Activated B cell treated with CpG ODN at 0.5 μM for 24 hours (primary cell): ENCODE data around the gene PITX2. TPM values are rescaled to one million over a fixed set of nuclear protein-coding genes. Genes with fewer than 3 reads are reported as not detected.

ENCODE experiments used
- ATAC-seq: fragments of 200-7000 bp; cut with Tn5 transposase; one replicate; pipeline ENCODE4 v1.10.0; 2021; ENCODE audit warnings: low read depth, mild to moderate bottlenecking, moderate library complexity
- CTCF ChIA-PET: fragments of 350-600 bp; sonication (Branson Sonifier 250); formaldehyde crosslinking; loops from one replicate; lab custom pipeline; 2021; ENCODE audit warnings: antibody characterized with exemption; lab: Charles Lee
- POLR2A ChIA-PET: fragments of 350-600 bp; sonication (Branson Sonifier 250); formaldehyde crosslinking; loops from one replicate; lab custom pipeline; 2021; ENCODE audit warnings: antibody characterized with exemption; lab: Charles Lee
- DNase-seq: peaks from one replicate; pipeline ENCODE4 v3.0.0; 2022
- H3K27ac Mint-ChIP-seq: one replicate; pipeline ENCODE4 v1.8.0; 2020; ENCODE audit warnings: mixed read lengths
- H3K27me3 Mint-ChIP-seq: one replicate; pipeline ENCODE4 v1.8.0; 2021; ENCODE audit warnings: mixed read lengths
- H3K36me3 Mint-ChIP-seq: one replicate; pipeline ENCODE4 v1.8.0; 2021; ENCODE audit warnings: low read depth, mixed read lengths
- H3K4me1 Mint-ChIP-seq: one replicate; pipeline ENCODE4 v1.8.0; 2021; ENCODE audit warnings: mixed read lengths
- H3K4me3 Mint-ChIP-seq: one replicate; pipeline ENCODE4 v1.8.0; 2020; ENCODE audit warnings: mild to moderate bottlenecking, mixed read lengths
- H3K9me3 Mint-ChIP-seq: one replicate; pipeline ENCODE4 v1.8.0; 2020; ENCODE audit warnings: mixed read lengths
- CTCF ChIP-seq: fragments of 200-600 bp; IDR thresholded peaks from one replicate; pipeline ENCODE4 v1.8.0; 2022; ENCODE audit warnings: antibody characterized with exemption, mild to moderate bottlenecking
- intact Hi-C: fragments of 100-400 bp; cut with micrococcal nuclease; formaldehyde crosslinking; loops from one replicate; pipeline ENCODE4 v1.15.1; 2024
- total RNA-seq: library from RNA; stranded (reverse); gene quantifications from 2 replicates; pipeline ENCODE4 v1.2.3, GENCODE V29; 2022

The PITX2 gene
- total RNA-seq, 1 donor from 2014 or later, result not detected

- no peak overlapping the region for H3K27ac Mint-ChIP-seq
- ChIA-PET POLR2A (no interaction called here), CTCF (no interaction called here)
- DNase-seq, result no peak
- intact Hi-C loops, result loop anchor here (5.0 to 10.0 kb wide), 4 partner anchors 1002 to 1400 kb away; no protein-coding TSS in a partner anchor
- H3K9me3 Mint-ChIP-seq, result peaks cover 2% of the 10 kb centered on the region
- TF ChIP-seq CTCF, result no peak
- peaks cover 74% of the 10 kb centered on the region for H3K27me3 Mint-ChIP-seq
- H3K4me3 Mint-ChIP-seq, result no peak overlapping the region
- no peak for ATAC-seq
- peaks cover 14% of the 10 kb centered on the region for H3K4me1 Mint-ChIP-seq
- H3K36me3 Mint-ChIP-seq, result no peaks in the 10 kb centered on the region
These were observed 9.9 kb upstream of the PITX2 start for GRCh38 chr4:110632506-110633357.

DNA sequence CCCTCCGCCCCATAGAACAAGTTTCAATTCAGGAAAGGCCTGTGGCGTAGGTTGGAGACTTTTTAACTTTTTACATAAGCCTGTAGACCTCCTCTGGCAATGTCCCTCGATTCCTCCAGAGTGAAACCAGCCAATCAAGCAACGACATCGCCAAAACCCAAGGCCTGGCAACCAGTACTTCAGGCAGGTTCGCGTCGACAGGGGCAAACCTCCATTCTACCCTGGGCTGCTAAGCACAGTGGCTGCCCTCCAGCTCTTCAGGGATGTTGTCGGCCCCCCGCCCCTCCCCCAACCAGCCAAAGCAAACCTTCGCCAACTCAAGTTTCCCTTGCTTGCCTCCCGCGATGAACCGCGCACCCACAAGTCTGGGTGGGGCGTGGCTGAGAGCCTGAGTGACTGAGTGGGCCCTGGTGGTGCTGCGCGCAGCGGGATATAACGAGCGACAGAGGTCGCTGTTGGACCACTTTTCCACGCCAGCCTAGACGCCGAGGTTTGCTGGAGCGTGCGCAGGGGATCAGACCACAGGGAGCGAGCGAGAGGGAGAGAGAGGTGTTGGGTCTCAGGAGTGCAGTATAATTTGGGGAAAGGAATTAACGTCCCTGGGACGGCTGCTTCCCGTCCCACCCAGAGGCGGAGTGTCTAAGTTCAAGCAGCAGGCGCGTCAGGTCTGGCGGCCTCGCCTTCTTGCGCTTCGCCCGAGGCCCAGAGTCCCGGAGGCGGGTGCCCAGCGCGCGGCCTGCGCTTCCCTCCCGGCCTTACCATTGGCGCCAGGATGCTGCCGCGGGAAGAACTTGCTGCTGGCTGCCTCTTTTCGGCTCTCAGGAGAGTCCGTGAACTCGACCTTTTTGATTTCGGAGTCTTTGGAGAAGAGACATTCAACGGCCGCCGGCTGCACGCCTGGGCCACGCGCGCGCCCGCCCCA is 9.0 kb upstream of the PITX2 start:
- H3K27me3 Mint-ChIP-seq, result peaks cover 74% of the 10 kb centered on the region
- H3K9me3 Mint-ChIP-seq, result peaks cover 2% of the 10 kb centered on the region
- no peaks in the 10 kb centered on the region for H3K36me3 Mint-ChIP-seq
- peak overlapping the region; percentile 61 for H3K4me3 Mint-ChIP-seq
- no peak for TF ChIP-seq CTCF
- POLR2A ChIA-PET, result no interaction called here
- intact Hi-C loops, result loop anchor here (2.0 to 10.0 kb wide), 5 partner anchors 15 to 1400 kb away; no protein-coding TSS in a partner anchor
- H3K27ac Mint-ChIP-seq, result no peak overlapping the region
- CTCF ChIA-PET, result no interaction called here
- ATAC-seq (no peak), DNase-seq (no peak)
- peaks cover 14% of the 10 kb centered on the region for H3K4me1 Mint-ChIP-seq

GRCh38 chr4:110630688-110631402 is 8.0 kb upstream of the PITX2 start:
- Mint-ChIP-seq H3K4me1 (peaks cover 14% of the 10 kb centered on the region), H3K27ac (no peak overlapping the region), H3K4me3 (no peak overlapping the region), H3K27me3 (peaks cover 72% of the 10 kb centered on the region), H3K36me3 (no peaks in the 10 kb centered on the region), H3K9me3 (peaks cover 2% of the 10 kb centered on the region)
- intact Hi-C loops, result loop anchor here (2.0 to 10.0 kb wide), 5 partner anchors 14 to 1401 kb away; no protein-coding TSS in a partner anchor
- ChIA-PET CTCF (no interaction called here), POLR2A (no interaction called here)
- ATAC-seq (no peak), DNase-seq (no peak)
- no peak for TF ChIP-seq CTCF

DNA sequence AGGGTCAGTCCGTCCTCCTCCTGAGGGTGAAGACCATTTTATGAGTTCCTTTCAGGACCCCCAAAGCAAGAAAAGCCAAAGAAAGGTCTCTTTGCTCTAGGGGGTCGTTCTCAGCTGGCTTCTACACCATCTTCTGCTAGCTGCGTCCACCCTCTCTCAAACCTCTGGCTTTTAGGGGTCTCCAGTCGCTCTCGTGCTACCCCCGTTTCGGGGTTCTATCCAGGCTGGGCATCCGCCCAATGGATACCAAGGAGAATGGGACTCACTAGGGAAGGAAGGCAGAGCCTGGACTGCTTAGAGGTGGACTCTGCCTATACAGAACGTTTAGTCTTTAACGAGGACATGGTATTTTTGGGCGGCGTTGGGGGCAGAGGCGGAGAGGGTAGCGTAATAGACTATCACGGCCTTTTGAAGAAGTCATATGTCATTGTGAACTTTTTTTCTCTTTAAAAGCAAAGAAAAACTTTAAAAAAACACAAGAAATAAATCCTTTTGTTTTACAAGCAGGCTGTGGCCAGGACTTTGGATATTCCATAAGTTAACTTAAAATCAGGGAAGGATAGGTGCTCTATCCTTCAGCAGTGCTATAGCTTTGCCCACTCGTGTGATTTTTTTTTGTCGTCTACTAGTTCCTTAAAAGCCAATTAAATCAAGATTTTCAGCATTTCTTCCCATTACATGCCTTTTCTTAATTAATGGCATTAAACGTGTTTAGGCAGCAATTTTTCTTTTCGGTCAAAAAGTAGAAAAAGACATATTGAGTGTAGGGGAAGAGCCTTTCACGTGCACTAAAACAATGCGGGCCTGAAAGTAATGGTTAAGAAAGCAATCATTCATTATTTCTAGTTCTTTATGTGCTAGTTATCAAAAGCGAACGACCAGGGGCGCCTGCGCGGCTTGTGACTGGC is 7.2 kb upstream of the PITX2 start:
- H3K27ac Mint-ChIP-seq, result no peak overlapping the region
- intact Hi-C loops, result loop anchor here (2.0 to 10.0 kb wide), 6 partner anchors 13 to 1887 kb away; partner anchors contain the start of gene NEUROG2
- H3K27me3 Mint-ChIP-seq, result peaks cover 76% of the 10 kb centered on the region
- CTCF ChIA-PET, result no interaction called here
- peaks cover 2% of the 10 kb centered on the region for H3K9me3 Mint-ChIP-seq
- ATAC-seq (no peak), DNase-seq (no peak)
- H3K36me3 Mint-ChIP-seq, result no peaks in the 10 kb centered on the region
- POLR2A ChIA-PET, result no interaction called here
- TF ChIP-seq CTCF, result no peak
- peaks cover 14% of the 10 kb centered on the region for H3K4me1 Mint-ChIP-seq
- H3K4me3 Mint-ChIP-seq, result no peak overlapping the region
